ENCODE data around the gene E2F2.
"Not testable (repeated sequence)": the region's sequence is repeated elsewhere in the genome, so short reads cannot be mapped to it uniquely, and the experiment has no call there.

GRCh38 chr1:23504156-23504555 lies 26.9 kb downstream of the E2F2 start:
- not testable (repeated sequence) for TF ChIP-seq POLR2A, CTCF, POLR2AphosphoS5 (IDR thresholded peaks at IDR 0.05)
